Measurements from ENCODE around the gene AGER. TPM values are rescaled to one million over a fixed set of nuclear protein-coding genes. Genes with fewer than 3 reads are reported as not detected.

Gene AGER
- total and polyA plus RNA-seq, 2 donors (not counting 3 experiments of a cell fraction or from before 2014, with no cell fraction given) = 5.1 to 18.5 TPM

- CTCF ChIA-PET = interaction anchor here (0.7 to 2.9 kb wide), 6 partner anchors 10 to 48 kb away, joined by 3 to 15 read pairs (median 4); partner anchors contain the start of genes FKBPL, GPSM3 and PBX2
- Histone ChIP-seq H3K4me2 (ENCODE audit: insufficient read depth, low read length) (peak within 1 kb of the TSS; percentile 83), H3K9me1 (replicated peaks; ENCODE audit: control insufficient read depth, extremely low read depth, insufficient read depth, low read length) (no peaks in the 10 kb centered on the region), H4K20me1 (replicated peaks; ENCODE audit: control insufficient read depth, extremely low read depth, insufficient read depth, low read length) (no peaks in the 10 kb centered on the region), H3K27me3 (ENCODE audit: control insufficient read depth in 2 of 2, insufficient read depth in 2 of 2, low read length in 2 of 2) (no peaks in the 10 kb centered on the region), H3K79me2 (ENCODE audit: control insufficient read depth, insufficient read depth, low read length) (peaks cover 21% of the 10 kb centered on the region), H2AFZ (ENCODE audit: low read depth, low read length) (peak within 1 kb of the TSS; percentile 56), H3K36me3 (ENCODE audit: control insufficient read depth in 2 of 2, extremely low read depth in 1 of 2, insufficient read depth in 2 of 2, low read length in 2 of 2) (peaks cover 3 to 17% of the 10 kb centered on the region in 2 experiments), H3K9me3 (replicated peaks; ENCODE audit: control insufficient read depth, insufficient read depth, low read length) (no peaks in the 10 kb centered on the region), H3K9ac (replicated peaks; ENCODE audit: extremely low read depth, insufficient read depth, low read length) (peak within 1 kb of the TSS; percentile 86), H3K27ac (ENCODE audit: insufficient read depth, low read depth, low read length) (peak within 1 kb of the TSS; percentile 83), H3K4me1 (ENCODE audit: control insufficient read depth, extremely low read depth, insufficient read depth, low read length) (peaks cover 30% of the 10 kb centered on the region), H3K4me3 (replicated peaks in 1 of 3; ENCODE audit: insufficient read depth in 1 of 3, low read depth in 1 of 3, low read length in 3 of 3) (peak within 1 kb of the TSS; percentile 56 to 67 (median 66))
- POLR2A ChIA-PET = interaction anchor here (1.2 to 1.7 kb wide), 3 partner anchors 12 to 19 kb away, joined by 4 to 9 read pairs (median 5); partner anchors contain the start of gene PBX2
- dilution Hi-C loops (cut with MboI; ENCODE audit: extremely low pct_ligation_motif_present, low sequenced_read_pairs) (no loop called here), intact Hi-C loops (cut with micrococcal nuclease) (loop anchor here (1.0 to 5.0 kb wide), 4 partner anchors 12 to 794 kb away; partner anchors contain the start of genes NELFE, PBX2 and SKIC2)
- BruUV-seq (replicated peaks) = no TSS peak
- FAIRE-seq (peak; percentile 100), DNase-seq (ENCODE audit: low read depth, low spot score) (peak; percentile 100)
- TF ChIP-seq POLR2AphosphoS5 (IDR thresholded peaks at IDR 0.05; ENCODE audit: insufficient read depth, low read depth, low read length) = peak; percentile 19
- TF ChIP-seq POLR2A (IDR thresholded peaks at IDR 0.05; ENCODE audit: low read depth, low read length) = no peak
These were observed 6.1 kb downstream of the AGER start, which contains the start of gene RNF5 for GRCh38 chr6:32177788-32178546. TSS of gene RNF5 (plus strand) at chr6:32178405. CDS start at chr6:32178512, 107 bp downstream.

DNA sequence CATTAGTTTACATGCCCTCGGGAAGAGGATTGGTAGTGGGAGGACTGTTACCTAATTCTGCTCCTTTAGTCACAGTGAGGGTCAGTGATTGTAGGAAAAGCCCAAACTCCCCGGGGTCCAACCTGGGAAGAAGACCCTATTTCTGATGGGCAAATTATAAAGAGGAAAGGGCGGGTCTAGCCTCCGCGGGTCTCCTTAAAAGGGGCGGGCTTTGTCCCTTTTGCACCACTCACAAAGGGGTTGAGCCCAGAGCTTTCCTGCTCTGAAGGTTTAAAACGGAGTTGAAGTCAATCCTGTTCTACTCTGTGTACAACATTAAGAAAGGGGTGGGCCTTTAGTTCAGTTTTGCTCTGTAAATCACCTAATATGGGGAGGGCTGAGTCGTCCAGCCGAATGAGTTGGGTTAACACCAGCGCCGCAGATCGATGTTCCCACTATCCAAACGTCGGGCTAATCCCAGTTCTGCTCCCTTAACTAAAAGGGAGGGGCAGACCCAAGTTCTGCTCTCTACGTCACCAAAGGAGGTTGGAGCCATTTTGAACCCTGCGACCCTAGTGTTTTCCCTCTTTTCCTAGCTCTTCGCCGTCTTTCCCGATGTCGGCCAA, 6.8 kb downstream of the AGER start:
- H3K4me3 ChIP-seq (replicated peaks in 1 of 3; ENCODE audit: insufficient read depth in 1 of 3, low read depth in 1 of 3, low read length in 3 of 3) = peak overlapping the region; percentile 9 to 67 (median 40)
- H3K79me2 ChIP-seq (ENCODE audit: control insufficient read depth, insufficient read depth, low read length) = peaks cover 21% of the 10 kb centered on the region
- peaks cover 30% of the 10 kb centered on the region for H3K4me1 ChIP-seq (ENCODE audit: control insufficient read depth, extremely low read depth, insufficient read depth, low read length)
- TF ChIP-seq POLR2A (IDR thresholded peaks at IDR 0.05; ENCODE audit: low read depth, low read length) (peak; percentile 58), MYC (IDR thresholded peaks at IDR 0.05; ENCODE audit: low read depth, low read length) (no peak), POLR2AphosphoS5 (IDR thresholded peaks at IDR 0.05; ENCODE audit: insufficient read depth, low read depth, low read length) (peak; percentile 31)
- TF ChIP-seq, protein P1, sequence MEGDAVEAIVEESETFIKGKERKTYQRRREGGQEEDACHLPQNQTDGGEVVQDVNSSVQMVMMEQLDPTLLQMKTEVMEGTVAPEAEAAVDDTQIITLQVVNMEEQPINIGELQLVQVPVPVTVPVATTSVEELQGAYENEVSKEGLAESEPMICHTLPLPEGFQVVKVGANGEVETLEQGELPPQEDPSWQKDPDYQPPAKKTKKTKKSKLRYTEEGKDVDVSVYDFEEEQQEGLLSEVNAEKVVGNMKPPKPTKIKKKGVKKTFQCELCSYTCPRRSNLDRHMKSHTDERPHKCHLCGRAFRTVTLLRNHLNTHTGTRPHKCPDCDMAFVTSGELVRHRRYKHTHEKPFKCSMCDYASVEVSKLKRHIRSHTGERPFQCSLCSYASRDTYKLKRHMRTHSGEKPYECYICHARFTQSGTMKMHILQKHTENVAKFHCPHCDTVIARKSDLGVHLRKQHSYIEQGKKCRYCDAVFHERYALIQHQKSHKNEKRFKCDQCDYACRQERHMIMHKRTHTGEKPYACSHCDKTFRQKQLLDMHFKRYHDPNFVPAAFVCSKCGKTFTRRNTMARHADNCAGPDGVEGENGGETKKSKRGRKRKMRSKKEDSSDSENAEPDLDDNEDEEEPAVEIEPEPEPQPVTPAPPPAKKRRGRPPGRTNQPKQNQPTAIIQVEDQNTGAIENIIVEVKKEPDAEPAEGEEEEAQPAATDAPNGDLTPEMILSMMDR (IDR thresholded peaks at IDR 0.05; ENCODE audit: extremely low read depth in 1 of 2, insufficient read depth in 1 of 2, low read depth in 1 of 2, low read length in 2 of 2) = no peak
- H3K27ac ChIP-seq (ENCODE audit: insufficient read depth, low read depth, low read length) = peak overlapping the region; percentile 83
- H3K9ac ChIP-seq (replicated peaks; ENCODE audit: extremely low read depth, insufficient read depth, low read length) = peak overlapping the region; percentile 86
- H4K20me1 ChIP-seq (replicated peaks; ENCODE audit: control insufficient read depth, extremely low read depth, insufficient read depth, low read length) = no peaks in the 10 kb centered on the region
- DNase-seq (ENCODE audit: low read depth, low spot score) (no peak), FAIRE-seq (no peak)
- POLR2A ChIA-PET = interaction anchor here (1.2 to 1.7 kb wide), 5 partner anchors 13 to 520 kb away, joined by 3 to 9 read pairs (median 4); partner anchors contain the start of genes ATF6B and PBX2
- H3K9me3 ChIP-seq (replicated peaks; ENCODE audit: control insufficient read depth, insufficient read depth, low read length) = no peaks in the 10 kb centered on the region
- dilution Hi-C loops (cut with MboI; ENCODE audit: extremely low pct_ligation_motif_present, low sequenced_read_pairs) = no loop called here
- H3K9me1 ChIP-seq (replicated peaks; ENCODE audit: control insufficient read depth, extremely low read depth, insufficient read depth, low read length) = no peaks in the 10 kb centered on the region
- H3K4me2 ChIP-seq (ENCODE audit: insufficient read depth, low read length) = peak overlapping the region; percentile 83
- TSS peak; percentile 73 for BruUV-seq (replicated peaks)
- H2AFZ ChIP-seq (ENCODE audit: low read depth, low read length) = peak overlapping the region; percentile 56
- H3K27me3 ChIP-seq (ENCODE audit: control insufficient read depth in 2 of 2, insufficient read depth in 2 of 2, low read length in 2 of 2) = no peaks in the 10 kb centered on the region
- intact Hi-C loops (cut with micrococcal nuclease) = loop anchor here (5.0 kb wide), 2 partner anchors 220 to 795 kb away; partner anchors contain the start of genes NELFE and SKIC2
- peaks cover 0 to 11% of the 10 kb centered on the region in 2 experiments for H3K36me3 ChIP-seq (ENCODE audit: control insufficient read depth in 2 of 2, extremely low read depth in 1 of 2, insufficient read depth in 2 of 2, low read length in 2 of 2)
- CTCF ChIA-PET = interaction anchor here (0.7 to 2.9 kb wide), 5 partner anchors 13 to 47 kb away, joined by 3 to 15 read pairs (median 5); partner anchors contain the start of genes FKBPL, GPSM3 and PBX2

Data from endothelial cell of umbilical vein (primary cell).